OCI-LY1 (cell line): ENCODE results near the gene PDCD1.
"Not testable (repeated sequence)": the region's sequence is repeated elsewhere in the genome, so short reads cannot be mapped to it uniquely, and the experiment has no call there.

Source experiments
- H2AFZ ChIP-seq: fragments of 200-600 bp; sonication (generic), shearing (Covaris generic); 2 replicates; pipeline ENCODE4 v1.6.0; 2014; ENCODE audit warnings: antibody characterized with exemption, mild to moderate bottlenecking, low read length
- H3F3A ChIP-seq: fragments of 200-600 bp; sonication (generic), shearing (Covaris generic); 2 replicates; pipeline ENCODE4 v1.6.0; 2014; ENCODE audit warnings: mild to moderate bottlenecking, antibody characterized with exemption, low read length, moderate library complexity; ENCODE audit not compliant: insufficient read depth
- H3K27ac ChIP-seq: fragments of 200-600 bp; sonication (generic); 2 replicates; pipeline ENCODE4 v1.5.1; 2014; ENCODE audit warnings: low read length, mixed run types, mild to moderate bottlenecking, low read depth; ENCODE audit not compliant: poor library complexity, severe bottlenecking
- H3K27me3 ChIP-seq: fragments of 200-600 bp; sonication (generic); 2 replicates; pipeline ENCODE4 v1.6.0; 2014; ENCODE audit warnings: antibody characterized with exemption, mild to moderate bottlenecking, low read length, moderate library complexity; ENCODE audit not compliant: insufficient read depth
- H3K36me3 ChIP-seq: fragments of 200-600 bp; sonication (generic); 2 replicates; pipeline ENCODE4 v1.6.1; 2014; ENCODE audit warnings: mild to moderate bottlenecking, antibody characterized with exemption, low read length, moderate library complexity, mixed read lengths; ENCODE audit not compliant: insufficient read depth
- H3K4me1 ChIP-seq: fragments of 200-600 bp; sonication (generic); 2 replicates; pipeline ENCODE4 v1.5.1; 2014; ENCODE audit warnings: mild to moderate bottlenecking, low read length, moderate library complexity; ENCODE audit not compliant: insufficient read depth, severe bottlenecking
- H3K4me2 ChIP-seq: fragments of 200-600 bp; sonication (generic), shearing (Covaris generic); 2 replicates; pipeline ENCODE4 v1.6.1; 2014; ENCODE audit warnings: low read length
- H3K4me3 ChIP-seq: fragments of 200-600 bp; sonication (generic); 2 replicates; pipeline ENCODE4 v1.5.1; 2014; ENCODE audit warnings: low read length, low read depth, mild to moderate bottlenecking, mixed read lengths; ENCODE audit not compliant: poor library complexity, severe bottlenecking
- H3K79me2 ChIP-seq: fragments of 200-600 bp; shearing (Covaris generic); 2 replicates; pipeline ENCODE4 v1.6.1; 2016; ENCODE audit warnings: mixed run types, low read length, mixed read lengths; ENCODE audit not compliant: insufficient read depth
- H3K9ac ChIP-seq: fragments of 200-600 bp; sonication (generic), shearing (Covaris generic); 2 replicates; pipeline ENCODE4 v1.6.1; 2014; ENCODE audit warnings: mild to moderate bottlenecking, low read length, mixed read lengths
- H3K9me2 ChIP-seq: fragments of 200-600 bp; sonication (generic), shearing (Covaris generic); 2 replicates; pipeline ENCODE4 v1.6.1; 2014; ENCODE audit warnings: low read depth, mild to moderate bottlenecking, low read length, mixed read lengths
- H3K9me3 ChIP-seq: fragments of 200-600 bp; shearing (Covaris generic); 2 replicates; pipeline ENCODE4 v1.6.1; 2014; ENCODE audit warnings: low read length, mixed read lengths
- H4K20me1 ChIP-seq: fragments of 200-600 bp; sonication (generic), shearing (Covaris generic); 2 replicates; pipeline ENCODE4 v1.6.0; 2016; ENCODE audit warnings: mild to moderate bottlenecking, low read length; ENCODE audit not compliant: insufficient read depth
- EZH2 ChIP-seq: fragments of 200-600 bp; sonication (generic), shearing (Covaris generic); IDR thresholded peaks from 2 replicates; pipeline ENCODE4 v1.8.0; 2017; ENCODE audit warnings: borderline replicate concordance, mixed run types, mild to moderate bottlenecking, antibody characterized with exemption, low read length, moderate library complexity, mixed read lengths
- TF ChIP-seq, protein P1 (sequence below): fragments of 200-600 bp; sonication (generic), shearing (Covaris generic); IDR thresholded peaks from 2 replicates; pipeline ENCODE4 v1.5.1; 2017; ENCODE audit warnings: mild to moderate bottlenecking, antibody characterized with exemption, low read length, moderate library complexity, mixed read lengths

Gene PDCD1

DNA sequence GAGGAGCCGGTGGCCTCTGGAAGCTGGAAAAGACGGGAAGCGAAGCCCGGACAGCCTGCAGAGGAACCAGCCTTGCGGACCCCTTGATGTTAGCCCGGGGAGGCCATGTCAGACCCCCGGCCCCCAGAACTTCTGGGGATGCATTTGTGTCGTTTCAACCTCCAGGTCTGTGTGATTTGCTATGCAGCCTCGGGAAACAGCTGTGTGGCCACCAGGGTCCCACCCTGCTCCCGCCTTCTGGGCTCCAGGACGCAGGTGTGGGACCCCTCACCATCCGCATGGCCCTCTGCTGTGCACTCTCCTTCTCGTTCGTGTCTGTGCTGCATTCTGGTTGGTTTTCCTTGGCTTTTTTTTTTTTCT lies 36.5 kb downstream of the PDCD1 start:
- no peaks in the 10 kb centered on the region for H3K4me1 ChIP-seq
- no peaks in the 10 kb centered on the region; the same call in 1 of the 2 replicates for H3K36me3 ChIP-seq
- no peak overlapping the region for H2AFZ ChIP-seq
- no peak overlapping the region for H3K4me2 ChIP-seq
- H3K27ac ChIP-seq = no peak overlapping the region
- no peaks in the 10 kb centered on the region for H4K20me1 ChIP-seq
- no peaks in the 10 kb centered on the region for H3K79me2 ChIP-seq
- peaks cover 10% of the 10 kb centered on the region; the same call in 1 of the 2 replicates for H3K27me3 ChIP-seq
- H3K9me2 ChIP-seq = no peaks in the 10 kb centered on the region
- H3F3A ChIP-seq = no peaks in the 10 kb centered on the region
- H3K9ac ChIP-seq = no peak overlapping the region
- no peak for TF ChIP-seq EZH2
- TF ChIP-seq, protein P1, sequence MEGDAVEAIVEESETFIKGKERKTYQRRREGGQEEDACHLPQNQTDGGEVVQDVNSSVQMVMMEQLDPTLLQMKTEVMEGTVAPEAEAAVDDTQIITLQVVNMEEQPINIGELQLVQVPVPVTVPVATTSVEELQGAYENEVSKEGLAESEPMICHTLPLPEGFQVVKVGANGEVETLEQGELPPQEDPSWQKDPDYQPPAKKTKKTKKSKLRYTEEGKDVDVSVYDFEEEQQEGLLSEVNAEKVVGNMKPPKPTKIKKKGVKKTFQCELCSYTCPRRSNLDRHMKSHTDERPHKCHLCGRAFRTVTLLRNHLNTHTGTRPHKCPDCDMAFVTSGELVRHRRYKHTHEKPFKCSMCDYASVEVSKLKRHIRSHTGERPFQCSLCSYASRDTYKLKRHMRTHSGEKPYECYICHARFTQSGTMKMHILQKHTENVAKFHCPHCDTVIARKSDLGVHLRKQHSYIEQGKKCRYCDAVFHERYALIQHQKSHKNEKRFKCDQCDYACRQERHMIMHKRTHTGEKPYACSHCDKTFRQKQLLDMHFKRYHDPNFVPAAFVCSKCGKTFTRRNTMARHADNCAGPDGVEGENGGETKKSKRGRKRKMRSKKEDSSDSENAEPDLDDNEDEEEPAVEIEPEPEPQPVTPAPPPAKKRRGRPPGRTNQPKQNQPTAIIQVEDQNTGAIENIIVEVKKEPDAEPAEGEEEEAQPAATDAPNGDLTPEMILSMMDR = no peak
- no peak overlapping the region for H3K4me3 ChIP-seq
- peaks cover 7% of the 10 kb centered on the region for H3K9me3 ChIP-seq

DNA sequence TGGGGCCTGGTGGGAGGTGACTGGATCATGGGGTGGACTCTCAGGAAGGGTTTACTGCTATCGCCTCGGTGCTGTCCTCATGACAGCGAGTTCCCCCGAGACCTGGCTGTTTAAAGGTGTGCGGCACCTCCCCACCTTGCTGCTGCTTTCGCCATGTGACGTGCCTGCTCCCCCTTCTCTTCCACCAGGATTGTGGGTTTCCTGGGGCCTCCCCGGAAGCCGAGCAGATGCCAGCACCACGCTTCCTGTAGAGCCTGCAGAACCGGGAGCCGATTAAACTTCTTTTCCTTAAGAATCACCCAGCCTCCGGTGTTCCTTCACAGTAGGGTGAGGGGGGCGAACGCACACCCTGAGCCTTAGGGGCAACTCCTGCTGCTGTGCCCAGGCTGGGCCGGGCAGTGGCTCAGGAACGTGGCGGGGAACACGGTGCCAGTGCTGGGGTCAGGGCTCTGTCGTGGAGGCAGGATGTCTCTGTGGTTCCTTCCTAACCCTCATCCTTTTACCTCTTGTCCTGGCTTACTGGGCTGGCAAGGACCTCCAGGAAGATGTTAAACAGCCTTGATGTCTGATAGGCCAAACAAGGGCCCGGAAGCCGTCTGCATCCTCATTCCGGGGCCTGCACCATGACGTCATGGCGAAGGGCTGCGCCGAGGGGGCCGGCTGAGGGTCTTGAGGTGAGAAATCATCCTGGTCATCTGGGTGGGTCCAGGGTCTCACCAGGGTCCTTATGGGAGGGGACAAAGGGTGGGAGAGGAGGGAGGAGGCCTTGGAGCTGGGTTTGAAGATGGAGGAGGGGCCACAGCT lies 37.0 kb downstream of the PDCD1 start:
- no peaks in the 10 kb centered on the region for H3K4me1 ChIP-seq
- H3K9ac ChIP-seq = no peak overlapping the region
- no peaks in the 10 kb centered on the region for H3K79me2 ChIP-seq

DNA sequence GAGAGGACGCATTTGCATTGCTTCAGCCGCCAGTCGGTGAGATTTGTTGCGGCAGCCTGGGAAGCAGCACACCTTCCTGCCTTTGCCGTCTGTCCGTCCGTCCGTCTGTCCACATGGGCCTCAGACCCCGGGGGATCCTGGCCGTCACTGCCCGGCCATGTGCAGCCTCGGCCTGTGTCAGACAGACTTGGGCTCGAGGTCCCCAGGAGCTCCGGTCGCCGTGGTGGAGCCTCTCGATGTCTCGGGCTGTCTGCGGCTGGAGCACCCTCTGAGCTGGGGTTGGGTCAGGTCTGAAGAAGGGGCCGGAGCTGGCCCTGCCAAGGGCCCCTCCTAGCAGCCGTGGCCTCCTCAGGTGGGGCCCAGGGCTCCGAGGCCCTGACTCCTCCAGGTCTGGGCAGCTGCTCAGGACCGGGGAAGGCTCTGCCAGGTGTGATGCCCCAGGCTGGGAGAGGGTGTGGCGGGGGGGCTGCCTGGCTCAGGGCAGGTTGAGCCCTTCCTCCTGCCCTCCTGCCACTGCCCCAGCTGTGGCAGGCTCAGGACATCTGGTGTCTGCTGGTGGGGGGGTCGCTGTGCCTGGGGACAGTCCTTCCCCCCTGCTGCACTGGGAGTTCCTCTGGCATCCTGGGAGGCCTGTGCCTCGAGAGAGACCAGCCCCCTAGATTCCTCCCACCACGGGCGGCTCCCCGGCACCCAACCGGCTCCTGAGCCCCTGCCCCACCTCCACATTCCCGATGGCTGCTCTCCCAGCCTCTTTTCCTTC lies 37.9 kb downstream of the PDCD1 start:
- H3K79me2 ChIP-seq = no peaks in the 10 kb centered on the region
- H3K9me3 ChIP-seq = no peaks in the 10 kb centered on the region
- H3K9me2 ChIP-seq = no peaks in the 10 kb centered on the region
- H2AFZ ChIP-seq = no peak overlapping the region
- H3K4me1 ChIP-seq = no peaks in the 10 kb centered on the region
- H3K27ac ChIP-seq = no peak overlapping the region
- no peaks in the 10 kb centered on the region for H4K20me1 ChIP-seq
- H3K4me3 ChIP-seq = no peak overlapping the region
- peaks cover 10% of the 10 kb centered on the region; the same call in 1 of the 2 replicates for H3K27me3 ChIP-seq
- no peaks in the 10 kb centered on the region for H3K36me3 ChIP-seq
- H3K9ac ChIP-seq = no peak overlapping the region
- H3F3A ChIP-seq = no peaks in the 10 kb centered on the region
- no peak overlapping the region for H3K4me2 ChIP-seq
- TF ChIP-seq, protein P1 = no peak
- no peak for TF ChIP-seq EZH2

More for the DNA sequence above, 37.0 kb downstream of the PDCD1 start:
- Histone ChIP-seq H3K4me2 (no peak overlapping the region), H3K9me3 (0 out of 2 replicates have a peak, but pooled peaks cover 1% of the 10 kb centered on the region), H2AFZ (no peak overlapping the region), H3F3A (no peaks in the 10 kb centered on the region), H4K20me1 (no peaks in the 10 kb centered on the region), H3K36me3 (no peaks in the 10 kb centered on the region), H3K9me2 (no peaks in the 10 kb centered on the region), H3K4me3 (no peak overlapping the region), H3K27me3 (peaks cover 10% of the 10 kb centered on the region; the same call in 1 of the 2 replicates), H3K27ac (no peak overlapping the region)
- TF ChIP-seq, protein P1 = no peak
- TF ChIP-seq EZH2 = no peak

DNA sequence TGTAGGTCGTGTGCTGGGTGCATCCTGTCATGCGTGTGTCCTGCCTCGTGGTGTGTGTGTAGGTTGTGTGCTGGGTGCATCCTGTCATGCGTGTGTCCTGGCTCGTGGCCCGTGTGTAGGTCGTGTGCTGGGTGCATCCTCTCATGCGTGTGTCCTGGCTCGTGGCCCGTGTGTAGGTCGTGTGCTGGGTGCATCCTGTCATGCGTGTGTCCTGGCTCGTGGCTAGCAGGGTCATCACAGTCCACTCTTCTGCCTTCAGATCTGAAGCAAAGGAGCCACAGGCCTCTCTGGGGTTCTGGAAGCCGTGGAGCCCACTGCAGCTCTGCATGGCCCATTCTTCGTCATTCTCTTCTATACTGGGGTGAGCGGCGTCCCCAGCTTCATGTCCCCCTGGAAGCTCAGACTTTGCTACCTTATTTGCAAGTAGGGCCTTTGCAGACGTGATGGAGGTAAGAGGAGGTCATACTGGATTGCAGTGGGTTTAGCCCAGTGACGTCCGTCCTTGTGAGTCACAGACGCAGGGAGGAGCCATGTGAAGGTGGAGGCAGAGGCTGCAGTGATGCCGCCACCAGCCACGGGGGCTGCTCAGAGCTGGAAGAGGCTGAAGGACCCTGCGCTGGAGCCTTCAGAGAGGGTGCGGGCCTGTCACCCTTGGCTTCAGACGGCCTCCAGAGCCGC lies 38.6 kb downstream of the PDCD1 start:
- H3K4me2 ChIP-seq, H3K4me1 ChIP-seq: not testable (repeated sequence)

More for the DNA sequence above, 38.6 kb downstream of the PDCD1 start:
- H3K27ac ChIP-seq, H3K9ac ChIP-seq, H4K20me1 ChIP-seq, H3K36me3 ChIP-seq, H3K9me3 ChIP-seq, H3K9me2 ChIP-seq, H3F3A ChIP-seq, H3K4me3 ChIP-seq, H2AFZ ChIP-seq, H3K79me2 ChIP-seq, H3K27me3 ChIP-seq: not testable (repeated sequence)
